Neural cell (in vitro differentiated cells): ENCODE data around the gene FRRS1L.

Experiments
- CTCF ChIP-seq: fragments of 450-650 bp; IDR thresholded peaks from 2 replicates; pipeline ENCODE4 v1.5.1; 2014; ENCODE audit warnings: antibody characterized with exemption, mild to moderate bottlenecking, moderate library complexity; ENCODE audit not compliant: poor library complexity, severe bottlenecking
- EP300 ChIP-seq: fragments of 450-650 bp; conservative IDR thresholded peaks from 2 replicates; pipeline ENCODE4 v1.6.1; 2014; ENCODE audit warnings: antibody characterized with exemption, mild to moderate bottlenecking, moderate library complexity; ENCODE audit not compliant: poor library complexity, severe bottlenecking
- EZH2 ChIP-seq: fragments of 200-600, 300-800 bp; shearing (Covaris generic), sonication (generic); IDR thresholded peaks from 2 replicates; pipeline ENCODE4 v1.6.1; 2014; ENCODE audit warnings: antibody characterized with exemption, low read length, borderline replicate concordance, mild to moderate bottlenecking; ENCODE audit not compliant: insufficient read depth, poor library complexity, severe bottlenecking
- MXI1 ChIP-seq: fragments of 450-650 bp; conservative IDR thresholded peaks from 2 replicates; pipeline ENCODE4 v1.6.1; 2014; ENCODE audit warnings: antibody characterized with exemption, mild to moderate bottlenecking; ENCODE audit not compliant: poor library complexity, severe bottlenecking
- POLR2AphosphoS5 ChIP-seq: IDR thresholded peaks from 2 replicates; pipeline ENCODE4 v1.6.1; 2012
- SMC3 ChIP-seq: fragments of 450-650 bp; conservative IDR thresholded peaks from 2 replicates; pipeline ENCODE4 v1.6.1; 2014; ENCODE audit warnings: antibody characterized with exemption, mild to moderate bottlenecking, moderate library complexity; ENCODE audit not compliant: poor library complexity
- TAF1 ChIP-seq: IDR thresholded peaks from 2 replicates; pipeline ENCODE4 v1.6.1; 2012; ENCODE audit warnings: low read depth

- TF ChIP-seq MXI1 (no peak), CTCF (no peak), EP300 (no peak), POLR2AphosphoS5 (no peak), TAF1 (no peak), EZH2 (no peak), SMC3 (no peak)
Measured at GRCh38 chr9:109117856-109118807, 48.9 kb downstream of the FRRS1L start.
